SK-N-SH (cell line): ENCODE results near the gene PMEPA1.

Source experiments
- GABPA ChIP-seq: IDR thresholded peaks from 2 replicates; pipeline ENCODE4 v1.4.0; 2012; ENCODE audit warnings: low read depth, mild to moderate bottlenecking
- RAD21 ChIP-seq: IDR thresholded peaks from 2 replicates; pipeline ENCODE4 v1.6.1; 2012; ENCODE audit warnings: mild to moderate bottlenecking, low read length
- RFX5 ChIP-seq: IDR thresholded peaks from 2 replicates; pipeline ENCODE4 v1.6.1; 2012; ENCODE audit warnings: mild to moderate bottlenecking, improper control_type of control experiment, low read length
- TF ChIP-seq, protein P1 (sequence below): fragments of 200-600 bp; sonication (generic); IDR thresholded peaks from 2 replicates; pipeline ENCODE4 v1.6.1; 2017; ENCODE audit warnings: antibody characterized with exemption, mild to moderate bottlenecking, moderate library complexity

DNA sequence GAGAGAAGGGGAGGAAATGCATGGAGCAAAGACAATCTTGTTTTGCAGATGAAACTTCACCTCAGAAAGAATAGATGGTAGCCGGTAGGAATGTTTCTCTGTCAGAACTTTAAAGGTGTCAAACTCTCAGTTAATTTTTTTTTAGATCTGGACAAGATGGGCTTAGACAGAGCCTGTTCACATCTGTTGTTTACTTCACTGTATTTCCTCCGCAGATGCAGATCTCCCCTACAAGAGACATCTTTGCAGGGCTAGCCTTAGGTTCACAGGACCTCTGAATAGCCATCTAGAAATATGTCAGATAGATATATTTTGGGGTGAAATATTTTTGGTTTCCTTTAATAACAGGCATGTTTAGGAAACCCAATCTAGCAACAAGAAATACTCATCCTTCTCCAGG is 77.5 kb downstream of the PMEPA1 start:
- TF ChIP-seq RFX5, result no peak
- TF ChIP-seq, protein P1, sequence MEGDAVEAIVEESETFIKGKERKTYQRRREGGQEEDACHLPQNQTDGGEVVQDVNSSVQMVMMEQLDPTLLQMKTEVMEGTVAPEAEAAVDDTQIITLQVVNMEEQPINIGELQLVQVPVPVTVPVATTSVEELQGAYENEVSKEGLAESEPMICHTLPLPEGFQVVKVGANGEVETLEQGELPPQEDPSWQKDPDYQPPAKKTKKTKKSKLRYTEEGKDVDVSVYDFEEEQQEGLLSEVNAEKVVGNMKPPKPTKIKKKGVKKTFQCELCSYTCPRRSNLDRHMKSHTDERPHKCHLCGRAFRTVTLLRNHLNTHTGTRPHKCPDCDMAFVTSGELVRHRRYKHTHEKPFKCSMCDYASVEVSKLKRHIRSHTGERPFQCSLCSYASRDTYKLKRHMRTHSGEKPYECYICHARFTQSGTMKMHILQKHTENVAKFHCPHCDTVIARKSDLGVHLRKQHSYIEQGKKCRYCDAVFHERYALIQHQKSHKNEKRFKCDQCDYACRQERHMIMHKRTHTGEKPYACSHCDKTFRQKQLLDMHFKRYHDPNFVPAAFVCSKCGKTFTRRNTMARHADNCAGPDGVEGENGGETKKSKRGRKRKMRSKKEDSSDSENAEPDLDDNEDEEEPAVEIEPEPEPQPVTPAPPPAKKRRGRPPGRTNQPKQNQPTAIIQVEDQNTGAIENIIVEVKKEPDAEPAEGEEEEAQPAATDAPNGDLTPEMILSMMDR, result no peak
- TF ChIP-seq GABPA, result no peak
- no peak for TF ChIP-seq RAD21
